CD14-positive monocyte (primary cell): ENCODE measurements around the gene RNU1-3. TPM values are rescaled to one million over a fixed set of nuclear protein-coding genes. Genes with fewer than 3 reads are reported as not detected.
"Not testable (repeated sequence)": the region's sequence is repeated elsewhere in the genome, so short reads cannot be mapped to it uniquely, and the experiment has no call there.

Source experiments
- DNase-seq, 3 donors: peaks; one replicate each; pipeline ENCODE4 v3.0.0-alpha.2; 2011 to 2022
- H2AFZ ChIP-seq: 2 replicates; pipeline ENCODE4 v1.6.0; 2012; ENCODE audit warnings: mild to moderate bottlenecking, low read depth, low read length, inconsistent platforms; ENCODE audit not compliant: insufficient read depth, poor library complexity, severe bottlenecking
- H3K27ac ChIP-seq, 2 donors: 1 replicate in 1 of 2; 2 replicates in 1 of 2; pipeline ENCODE4 v1.5.1; 2012 to 2013; ENCODE audit warnings: low read length in 2 of 2, control low read depth in 1 of 2, inconsistent platforms in 1 of 2, low read depth in 1 of 2, mild to moderate bottlenecking in 1 of 2
- H3K27me3 ChIP-seq, 2 donors: one replicate each; pipeline versions ENCODE4 v1.6.0 to v1.6.1; 2011 to 2013; ENCODE audit warnings: low read length in 2 of 2; ENCODE audit not compliant: control insufficient read depth in 2 of 2, insufficient read depth in 2 of 2
- H3K36me3 ChIP-seq, 2 donors: replicated peaks in 1 of 2; 1 replicate in 1 of 2; 2 replicates in 1 of 2; pipeline versions ENCODE4 v1.5.1 to v1.6.1; 2012 to 2013; ENCODE audit warnings: low read length in 2 of 2, control low read depth in 1 of 2, inconsistent platforms in 1 of 2, mild to moderate bottlenecking in 1 of 2; ENCODE audit not compliant: insufficient read depth in 2 of 2, control insufficient read depth in 1 of 2
- H3K4me1 ChIP-seq, 2 donors: 1 replicate in 1 of 2; 2 replicates in 1 of 2; pipeline versions ENCODE4 v1.5.1 to v1.6.1; 2012 to 2013; ENCODE audit warnings: low read length in 2 of 2, control low read depth in 1 of 2, inconsistent platforms in 1 of 2, mild to moderate bottlenecking in 1 of 2, moderate library complexity in 1 of 2; ENCODE audit not compliant: insufficient read depth in 2 of 2, control insufficient read depth in 1 of 2
- H3K4me2 ChIP-seq: replicated peaks from 2 replicates; pipeline ENCODE3; 2012; ENCODE audit warnings: low read length, moderate library complexity, mild to moderate bottlenecking; ENCODE audit not compliant: poor library complexity, severe bottlenecking; ENCODE audit errors: extremely low read depth
- H3K4me3 ChIP-seq, 3 experiments: fragments of 200-600 bp in 1 of 3; sonication (generic) in 1 of 3; replicated peaks in 1 of 3; 1 replicate in 2 of 3; 2 replicates in 1 of 3; pipeline ENCODE4 v1.5.1; 2011 to 2013; ENCODE audit warnings: low read length in 3 of 3, mild to moderate bottlenecking in 3 of 3, control low read depth in 2 of 3, low read depth in 2 of 3, inconsistent platforms in 1 of 3, moderate library complexity in 1 of 3
- H3K79me2 ChIP-seq: 2 replicates; pipeline ENCODE4 v1.6.0; 2012; ENCODE audit warnings: mild to moderate bottlenecking, control low read depth, inconsistent platforms, low read length, moderate library complexity; ENCODE audit not compliant: insufficient read depth
- H3K9ac ChIP-seq: 2 replicates; pipeline ENCODE4 v1.6.0; 2017; ENCODE audit warnings: low read length, mild to moderate bottlenecking; ENCODE audit not compliant: insufficient read depth, poor library complexity, severe bottlenecking
- H3K9me3 ChIP-seq, 2 donors: replicated peaks in 1 of 2; 1 replicate in 1 of 2; 2 replicates in 1 of 2; pipeline versions ENCODE4 v1.5.1 to v1.6.1; 2012 to 2013; ENCODE audit warnings: low read length in 2 of 2, control low read depth in 1 of 2; ENCODE audit not compliant: control insufficient read depth in 1 of 2, insufficient read depth in 1 of 2
- H4K20me1 ChIP-seq: 2 replicates; pipeline ENCODE4 v1.6.0; 2012; ENCODE audit warnings: mild to moderate bottlenecking, low read length, control low read depth, moderate library complexity; ENCODE audit not compliant: insufficient read depth
- H3K27ac Mint-ChIP-seq, 7 donors: one replicate each; pipeline ENCODE4 v1.8.0; 2020; ENCODE audit warnings: mild to moderate bottlenecking in 7 of 7, mixed read lengths in 7 of 7, moderate library complexity in 6 of 7, inconsistent platforms in 2 of 7
- H3K27me3 Mint-ChIP-seq, 3 donors: one replicate each; pipeline ENCODE4 v1.8.0; 2021 to 2022; ENCODE audit warnings: low read depth in 3 of 3, mild to moderate bottlenecking in 3 of 3, mixed read lengths in 3 of 3, moderate library complexity in 3 of 3, inconsistent platforms in 1 of 3
- H3K36me3 Mint-ChIP-seq, 2 donors: one replicate each; pipeline ENCODE4 v1.8.0; 2020; ENCODE audit warnings: mixed read lengths in 2 of 2, inconsistent platforms in 1 of 2, mild to moderate bottlenecking in 1 of 2
- H3K4me1 Mint-ChIP-seq: one replicate; pipeline ENCODE4 v1.8.0; 2020; ENCODE audit warnings: mild to moderate bottlenecking, mixed read lengths
- H3K4me3 Mint-ChIP-seq, 2 donors: one replicate each; pipeline ENCODE4 v1.8.0; 2020; ENCODE audit warnings: mild to moderate bottlenecking in 2 of 2, mixed read lengths in 2 of 2, moderate library complexity in 1 of 2
- H3K9me3 Mint-ChIP-seq, 7 donors: one replicate each; pipeline ENCODE4 v1.8.0; 2020 to 2022; ENCODE audit warnings: mixed read lengths in 7 of 7, mild to moderate bottlenecking in 6 of 7, moderate library complexity in 6 of 7, inconsistent platforms in 2 of 7
- CTCF ChIP-seq: fragments of 200-600 bp; IDR thresholded peaks from one replicate; pipeline ENCODE4 v1.8.0; 2022; ENCODE audit warnings: antibody characterized with exemption, mild to moderate bottlenecking
- WGBS: methylation state at CpG from one replicate; pipeline ENCODE4 v1.1.5; 2013; ENCODE audit warnings: missing lambda C conversion rate; ENCODE audit not compliant: insufficient coverage; 5-methylcytosine and 5-hydroxymethylcytosine counted together
- intact Hi-C, 2 donors: fragments of 100-400 bp; cut with micrococcal nuclease; formaldehyde crosslinking; loops; one replicate each; pipeline versions ENCODE4 v1.15.0 to v1.15.1; 2023
- polyA plus RNA-seq, 3 donors: library from polyadenylated mRNA; depleted of rRNA in 1 of 3; unstranded in 2 of 3; stranded (reverse) in 1 of 3; fragments of 300-500 nt in 2 of 3; fragments of >200 nt in 1 of 3; fragmentation: Illumina TruSeq in 2 of 3; gene quantifications; 1 replicate in 2 of 3; 2 replicates in 1 of 3; pipeline ENCODE4 v1.2.3, GENCODE V29; 2012 to 2021

RNU1-3 gene
- polyA plus RNA-seq, 3 donors = not detected

- DNase-seq = not testable (repeated sequence)
- intact Hi-C loops = loop anchor here (1.0 to 2.0 kb wide), 3 partner anchors 15 to 330 kb away; no protein-coding TSS in a partner anchor
- peaks cover 0 to 19% of the 10 kb centered on the region in 2 donors for H3K36me3 Mint-ChIP-seq
Observed at GRCh38 chr1:16621681-16622315, 45.0 kb downstream of the RNU1-3 start.

GRCh38 chr1:16621300-16621658 is 45.5 kb downstream of the RNU1-3 start:
- Histone ChIP-seq H3K4me1 (no peaks in the 10 kb centered on the region), H3K4me2 (no peak overlapping the region), H3K9me3 (no peaks in the 10 kb centered on the region), H3K27me3 (no peaks in the 10 kb centered on the region), H2AFZ (no peak overlapping the region), H3K27ac (no peak overlapping the region), H3K4me3 (no peak overlapping the region), H3K9ac (no peak overlapping the region), H3K79me2 (no peaks in the 10 kb centered on the region), H4K20me1 (no peaks in the 10 kb centered on the region), H3K36me3 (peaks cover 69 to 77% of the 10 kb centered on the region in 2 donors)
- peak; percentile 60 for TF ChIP-seq CTCF
- no peak for DNase-seq
- intact Hi-C loops = loop anchor here (1.0 to 2.0 kb wide), 2 partner anchors 14 to 330 kb away; no protein-coding TSS in a partner anchor
- H3K4me3 Mint-ChIP-seq = no peak overlapping the region
- 95% methylated on average over 2 of the region's 2 CpGs for WGBS
- H3K4me1 Mint-ChIP-seq = no peaks in the 10 kb centered on the region
- H3K36me3 Mint-ChIP-seq = peaks cover 0 to 15% of the 10 kb centered on the region in 2 donors
- H3K9me3 Mint-ChIP-seq = no peaks in the 10 kb centered on the region
- no peak overlapping the region for H3K27ac Mint-ChIP-seq
- no peaks in the 10 kb centered on the region for H3K27me3 Mint-ChIP-seq

More at GRCh38 chr1:16621681-16622315, 45.0 kb downstream of the RNU1-3 start:
- H3K27ac ChIP-seq, H3K4me2 ChIP-seq, H3K27ac Mint-ChIP-seq, H3K4me1 Mint-ChIP-seq, H3K9me3 Mint-ChIP-seq, H3K4me1 ChIP-seq, H3K9ac ChIP-seq, H3K9me3 ChIP-seq, H4K20me1 ChIP-seq, H3K27me3 Mint-ChIP-seq, H2AFZ ChIP-seq, H3K27me3 ChIP-seq, H3K4me3 Mint-ChIP-seq, H3K79me2 ChIP-seq, H3K4me3 ChIP-seq: not testable (repeated sequence)
- WGBS = 94% methylated on average over 6 of the region's 9 CpGs
- H3K36me3 ChIP-seq = peaks cover 73 to 82% of the 10 kb centered on the region in 2 donors

GRCh38 chr1:16619803-16620501 is 46.8 kb downstream of the RNU1-3 start:
- not testable (repeated sequence) for H3K27ac ChIP-seq, H3K27ac Mint-ChIP-seq, H4K20me1 ChIP-seq, H2AFZ ChIP-seq, H3K36me3 Mint-ChIP-seq, H3K9me3 Mint-ChIP-seq, H3K4me1 Mint-ChIP-seq, H3K9ac ChIP-seq, H3K4me3 Mint-ChIP-seq, H3K27me3 Mint-ChIP-seq, H3K4me1 ChIP-seq, DNase-seq, H3K4me3 ChIP-seq, H3K27me3 ChIP-seq, H3K9me3 ChIP-seq, H3K79me2 ChIP-seq, H3K4me2 ChIP-seq
- 95% methylated on average over 21 of the region's 21 CpGs for WGBS
- H3K36me3 ChIP-seq = peaks cover 57 to 66% of the 10 kb centered on the region in 2 donors
- intact Hi-C loops = loop anchor here in 1 of 2 donors (2.0 kb wide), 1 partner anchor 13 kb away; no protein-coding TSS in a partner anchor
